Measurements from ENCODE around the gene IWS1.

IWS1 gene

DNA sequence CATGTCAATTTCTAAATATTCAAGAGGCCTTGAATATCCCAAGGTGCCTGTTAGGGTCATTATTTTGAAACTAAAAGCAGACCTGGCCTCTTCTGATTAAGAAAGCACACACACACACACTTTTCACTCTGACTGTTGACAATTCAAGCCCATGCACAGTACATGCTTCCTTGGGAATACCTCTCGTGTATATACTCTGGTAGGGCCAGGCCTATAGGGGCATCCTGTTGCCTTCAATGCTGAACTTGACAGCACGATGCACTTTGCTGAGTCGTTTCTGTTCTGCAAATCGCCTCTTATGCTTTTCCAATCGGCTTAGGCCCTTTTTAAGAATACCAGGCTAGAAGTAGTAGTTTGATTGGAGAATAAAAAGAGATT lies 40.6 kb downstream of the IWS1 start:
- in situ Hi-C loops (cut with MboI; ENCODE audit: low sequenced_read_pairs, unreplicated experiment) = no loop called here
- no peak for DNase-seq (ENCODE audit: low spot score)
- TF ChIP-seq, protein P1, sequence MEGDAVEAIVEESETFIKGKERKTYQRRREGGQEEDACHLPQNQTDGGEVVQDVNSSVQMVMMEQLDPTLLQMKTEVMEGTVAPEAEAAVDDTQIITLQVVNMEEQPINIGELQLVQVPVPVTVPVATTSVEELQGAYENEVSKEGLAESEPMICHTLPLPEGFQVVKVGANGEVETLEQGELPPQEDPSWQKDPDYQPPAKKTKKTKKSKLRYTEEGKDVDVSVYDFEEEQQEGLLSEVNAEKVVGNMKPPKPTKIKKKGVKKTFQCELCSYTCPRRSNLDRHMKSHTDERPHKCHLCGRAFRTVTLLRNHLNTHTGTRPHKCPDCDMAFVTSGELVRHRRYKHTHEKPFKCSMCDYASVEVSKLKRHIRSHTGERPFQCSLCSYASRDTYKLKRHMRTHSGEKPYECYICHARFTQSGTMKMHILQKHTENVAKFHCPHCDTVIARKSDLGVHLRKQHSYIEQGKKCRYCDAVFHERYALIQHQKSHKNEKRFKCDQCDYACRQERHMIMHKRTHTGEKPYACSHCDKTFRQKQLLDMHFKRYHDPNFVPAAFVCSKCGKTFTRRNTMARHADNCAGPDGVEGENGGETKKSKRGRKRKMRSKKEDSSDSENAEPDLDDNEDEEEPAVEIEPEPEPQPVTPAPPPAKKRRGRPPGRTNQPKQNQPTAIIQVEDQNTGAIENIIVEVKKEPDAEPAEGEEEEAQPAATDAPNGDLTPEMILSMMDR (IDR thresholded peaks at IDR 0.05; ENCODE audit: borderline replicate concordance, control extremely low read depth, extremely low read depth, insufficient read depth, missing control alignments) = no peak

DNA sequence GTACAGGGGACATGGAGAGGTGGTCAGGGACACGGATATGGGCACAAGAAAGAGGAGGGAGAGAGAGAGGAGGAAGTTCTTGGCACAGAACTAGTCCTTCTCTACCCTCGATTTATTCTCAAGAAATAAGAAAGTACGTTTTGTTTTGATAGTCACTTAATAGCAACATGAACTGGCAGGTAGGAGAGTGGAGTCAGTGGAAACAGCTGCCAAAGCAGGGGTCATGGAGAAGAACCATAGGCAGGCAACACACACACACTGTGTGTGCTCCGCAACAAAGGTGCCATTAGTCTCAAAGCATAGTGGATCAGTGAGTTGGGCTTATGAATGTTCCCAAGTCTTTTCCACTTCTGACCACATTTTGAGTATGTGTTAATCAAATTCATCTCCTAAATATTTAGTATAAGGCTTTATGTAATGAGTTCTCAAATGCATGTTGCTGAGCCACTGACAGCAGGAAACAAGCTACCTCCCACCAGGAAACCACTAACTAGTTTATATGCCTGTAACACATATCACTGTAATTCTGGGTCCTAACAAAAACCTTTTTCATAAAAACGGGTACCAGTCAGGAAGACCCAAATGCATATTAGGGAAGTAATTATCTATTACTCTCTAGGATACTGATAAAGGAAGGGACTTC lies 41.1 kb downstream of the IWS1 start:
- DNase-seq (ENCODE audit: low spot score) = no peak
- TF ChIP-seq, protein P1 (IDR thresholded peaks at IDR 0.05; ENCODE audit: borderline replicate concordance, control extremely low read depth, extremely low read depth, insufficient read depth, missing control alignments) = no peak
- in situ Hi-C loops (cut with MboI; ENCODE audit: low sequenced_read_pairs, unreplicated experiment) = no loop called here

DNA sequence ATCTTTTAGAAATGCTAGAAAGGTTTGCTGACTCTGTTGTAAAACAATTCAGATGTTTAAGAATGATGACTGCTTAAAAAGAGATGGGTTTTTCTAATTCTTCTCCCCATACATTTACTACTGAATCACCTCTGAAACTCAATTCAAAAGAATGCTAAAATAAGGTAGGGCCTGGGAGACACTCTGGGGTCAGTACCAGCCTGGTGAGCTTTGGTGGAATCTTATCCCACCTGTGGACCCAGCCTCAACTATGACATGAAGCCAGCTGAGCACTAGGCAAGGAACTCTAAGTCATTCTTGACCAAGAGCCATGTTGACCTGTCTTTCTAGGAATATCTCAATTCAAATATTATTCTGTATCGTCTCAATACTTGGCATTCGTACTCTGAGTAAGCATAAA lies 44.3 kb downstream of the IWS1 start:
- DNase-seq (ENCODE audit: low spot score) = no peak
- in situ Hi-C loops (cut with MboI; ENCODE audit: low sequenced_read_pairs, unreplicated experiment) = no loop called here
- TF ChIP-seq, protein P1 (IDR thresholded peaks at IDR 0.05; ENCODE audit: borderline replicate concordance, control extremely low read depth, extremely low read depth, insufficient read depth, missing control alignments) = no peak

DNA sequence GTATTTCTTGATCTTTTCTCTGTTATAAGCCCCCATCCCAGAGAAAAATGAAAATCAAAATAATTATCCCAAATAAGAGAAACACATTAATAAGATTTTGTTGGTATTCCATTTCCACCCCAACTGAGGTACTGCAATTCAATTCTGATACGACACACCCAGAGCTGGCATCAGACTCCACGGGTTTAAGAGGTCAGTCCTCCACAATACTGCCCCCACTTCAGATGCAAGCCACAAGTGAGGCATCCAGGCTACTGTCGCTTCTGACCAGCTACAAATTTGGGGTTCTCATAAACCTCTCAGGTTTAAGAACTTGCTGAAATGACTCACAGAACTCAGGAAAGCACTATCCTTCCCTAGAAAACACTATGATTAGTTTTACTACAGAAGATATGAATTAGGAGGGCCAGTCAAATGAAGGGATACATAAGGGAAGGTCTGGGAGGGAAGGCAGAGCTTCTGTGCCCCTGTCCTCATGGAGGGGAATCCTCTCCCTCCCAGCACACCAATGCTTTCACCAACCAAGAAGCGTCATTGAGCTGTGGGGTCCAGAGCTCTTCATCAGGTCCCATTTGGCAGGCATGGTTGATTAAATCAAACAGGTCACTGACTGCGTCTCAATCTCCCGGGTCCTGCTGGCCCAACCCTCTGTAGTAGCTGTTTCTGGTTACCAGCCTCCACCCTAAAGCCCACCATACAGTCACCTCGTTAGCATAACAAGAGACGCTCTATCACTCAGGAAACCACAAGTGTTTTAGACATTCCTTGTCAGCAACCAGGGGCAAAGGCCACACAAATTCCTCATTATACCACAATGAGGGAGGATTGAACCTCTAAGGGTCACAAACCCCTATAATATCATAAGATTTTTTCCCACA lies 46.2 kb downstream of the IWS1 start:
- in situ Hi-C loops (cut with MboI; ENCODE audit: low sequenced_read_pairs, unreplicated experiment) = no loop called here
- no peak for DNase-seq (ENCODE audit: low spot score)
- TF ChIP-seq, protein P1 (IDR thresholded peaks at IDR 0.05; ENCODE audit: borderline replicate concordance, control extremely low read depth, extremely low read depth, insufficient read depth, missing control alignments) = no peak

DNA sequence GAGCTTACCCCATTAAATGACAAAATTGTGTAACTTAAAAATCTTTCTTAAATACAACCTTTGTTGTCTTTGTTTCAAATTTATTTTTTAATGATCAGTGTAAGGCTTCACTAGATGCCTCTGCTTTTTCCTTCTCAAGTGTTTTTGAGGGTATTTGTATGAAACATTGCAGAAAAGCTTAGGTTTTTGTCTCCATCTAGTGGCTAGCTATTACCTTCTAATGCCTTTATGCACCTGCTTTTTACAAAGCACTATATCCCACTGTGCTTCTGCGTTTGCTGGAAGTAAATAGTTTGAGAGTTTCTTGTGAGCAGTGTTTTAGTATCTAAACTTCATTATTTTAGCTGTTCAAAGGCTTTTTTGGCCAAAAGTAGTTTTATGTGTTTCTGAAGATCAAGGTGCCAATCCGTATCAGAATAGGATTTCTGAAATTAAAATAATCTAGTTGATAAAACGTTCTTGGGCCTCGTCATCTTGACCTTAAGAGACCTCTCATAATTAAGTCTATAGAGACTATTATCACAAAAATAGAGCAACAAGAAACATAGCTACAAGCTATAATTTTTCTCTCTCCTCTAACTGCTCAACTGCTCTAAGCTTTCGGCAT lies 47.0 kb downstream of the IWS1 start:
- in situ Hi-C loops (cut with MboI; ENCODE audit: low sequenced_read_pairs, unreplicated experiment) = no loop called here
- TF ChIP-seq, protein P1 (IDR thresholded peaks at IDR 0.05; ENCODE audit: borderline replicate concordance, control extremely low read depth, extremely low read depth, insufficient read depth, missing control alignments) = peak; percentile 42
- peak; percentile 45 for DNase-seq (ENCODE audit: low spot score)

DNA sequence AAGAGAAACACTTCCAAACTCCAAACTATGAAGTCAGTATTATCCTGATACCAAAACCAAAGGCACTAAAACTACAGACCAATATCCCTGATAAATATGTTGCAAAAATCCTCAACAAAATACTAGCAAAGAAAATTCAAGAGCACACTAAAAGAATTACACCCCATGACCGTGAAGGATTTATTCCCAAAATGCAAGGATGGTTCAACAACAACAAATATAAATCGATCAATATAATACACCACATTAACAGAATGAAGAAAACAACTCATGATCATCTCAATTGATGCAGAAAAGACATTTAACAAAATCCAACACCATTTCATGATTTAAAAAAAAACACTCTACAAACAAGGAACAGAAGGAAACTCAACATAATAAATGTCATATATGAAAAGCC lies 50.5 kb downstream of the IWS1 start:
- in situ Hi-C loops (cut with MboI; ENCODE audit: low sequenced_read_pairs, unreplicated experiment) = no loop called here

More for the DNA sequence above, 50.5 kb downstream of the IWS1 start:
- no peak for DNase-seq (ENCODE audit: low spot score)
- TF ChIP-seq, protein P1 (IDR thresholded peaks at IDR 0.05; ENCODE audit: borderline replicate concordance, control extremely low read depth, extremely low read depth, insufficient read depth, missing control alignments) = no peak

Measured in GM13976 (cell line).